ENCODE measurements around the gene ADGRV1.
"Not testable (repeated sequence)": the region's sequence is repeated elsewhere in the genome, so short reads cannot be mapped to it uniquely, and the experiment has no call there.

DNA sequence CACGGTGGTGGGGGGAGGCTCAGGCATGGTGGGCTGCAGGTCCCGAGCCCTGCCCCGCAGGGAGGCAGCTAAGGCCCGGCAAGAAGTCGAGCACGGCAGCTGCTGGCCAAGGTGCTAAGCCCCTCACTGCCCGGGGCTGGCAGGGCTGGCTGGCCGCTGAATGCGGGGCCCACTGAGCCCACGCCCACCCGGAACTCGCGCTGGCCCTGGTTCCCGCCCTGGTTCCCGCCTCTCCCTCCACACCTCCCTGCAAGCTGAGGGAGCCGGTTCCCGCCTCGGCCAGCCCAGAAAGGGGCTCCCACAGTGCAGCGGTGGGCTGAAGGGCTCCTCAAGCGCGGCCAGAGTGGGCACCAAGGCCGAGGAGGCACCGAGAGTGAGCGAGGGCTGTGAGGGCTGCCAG lies 289.0 kb downstream of the ADGRV1 start:
- TF ChIP-seq POLR2A (IDR thresholded peaks at IDR 0.05) = not testable (repeated sequence)
- TF ChIP-seq, protein P1, sequence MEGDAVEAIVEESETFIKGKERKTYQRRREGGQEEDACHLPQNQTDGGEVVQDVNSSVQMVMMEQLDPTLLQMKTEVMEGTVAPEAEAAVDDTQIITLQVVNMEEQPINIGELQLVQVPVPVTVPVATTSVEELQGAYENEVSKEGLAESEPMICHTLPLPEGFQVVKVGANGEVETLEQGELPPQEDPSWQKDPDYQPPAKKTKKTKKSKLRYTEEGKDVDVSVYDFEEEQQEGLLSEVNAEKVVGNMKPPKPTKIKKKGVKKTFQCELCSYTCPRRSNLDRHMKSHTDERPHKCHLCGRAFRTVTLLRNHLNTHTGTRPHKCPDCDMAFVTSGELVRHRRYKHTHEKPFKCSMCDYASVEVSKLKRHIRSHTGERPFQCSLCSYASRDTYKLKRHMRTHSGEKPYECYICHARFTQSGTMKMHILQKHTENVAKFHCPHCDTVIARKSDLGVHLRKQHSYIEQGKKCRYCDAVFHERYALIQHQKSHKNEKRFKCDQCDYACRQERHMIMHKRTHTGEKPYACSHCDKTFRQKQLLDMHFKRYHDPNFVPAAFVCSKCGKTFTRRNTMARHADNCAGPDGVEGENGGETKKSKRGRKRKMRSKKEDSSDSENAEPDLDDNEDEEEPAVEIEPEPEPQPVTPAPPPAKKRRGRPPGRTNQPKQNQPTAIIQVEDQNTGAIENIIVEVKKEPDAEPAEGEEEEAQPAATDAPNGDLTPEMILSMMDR (IDR thresholded peaks at IDR 0.05) = not testable (repeated sequence)
